Endothelial cell of umbilical vein (primary cell): ENCODE data around the gene SRPX2. TPM values are rescaled to one million over a fixed set of nuclear protein-coding genes. Genes with fewer than 3 reads are reported as not detected.
"Not testable (repeated sequence)": the region's sequence is repeated elsewhere in the genome, so short reads cannot be mapped to it uniquely, and the experiment has no call there.

Experiments
- BruUV-seq: library from RNA; stranded (reverse); fragments of 400-500 nt; replicated peaks from 2 replicates; lab custom pipeline; 2021; lab: Mats Ljungman, UMichigan
- CTCF ChIA-PET: fragments of 300-600, 350-600 bp; sonication (Branson Sonifier 250); formaldehyde crosslinking; loops from one replicate; lab custom pipeline; 2021; ENCODE audit warnings: antibody characterized with exemption, inconsistent platforms; lab: Charles Lee
- POLR2A ChIA-PET: fragments of 300-600, 350-600 bp; sonication (Branson Sonifier 250); formaldehyde crosslinking; loops from one replicate; lab custom pipeline; 2021; ENCODE audit warnings: antibody characterized with exemption, inconsistent platforms; lab: Charles Lee
- DNase-seq: peaks from one replicate; pipeline ENCODE4 v3.0.0-alpha.2; 2011; ENCODE audit warnings: low read depth, low spot score
- FAIRE-seq: peaks from 2 replicates; lab custom pipeline; 2011; peaks lifted over from hg19 to GRCh38; lab: Jason Lieb, UNC
- H2AFZ ChIP-seq: 2 replicates; pipeline ENCODE4 v1.6.0; 2012; ENCODE audit warnings: low read depth, low read length, control low read depth, inconsistent platforms
- H3K27ac ChIP-seq: 2 replicates; pipeline ENCODE4 v1.5.1; 2011; ENCODE audit warnings: low read depth, mild to moderate bottlenecking, control low read depth, low read length, moderate library complexity; ENCODE audit not compliant: insufficient read depth
- H3K27me3 ChIP-seq, 2 experiments: 2 replicates each; pipeline versions ENCODE4 v1.6.0 to v1.6.1; 2011; ENCODE audit warnings: low read length in 2 of 2, mixed read lengths in 1 of 2; ENCODE audit not compliant: control insufficient read depth in 2 of 2, insufficient read depth in 2 of 2
- H3K36me3 ChIP-seq, 2 experiments: 2 replicates in 1 of 2; 3 replicates in 1 of 2; pipeline ENCODE4 v1.5.1; 2011; ENCODE audit warnings: low read length in 2 of 2, mild to moderate bottlenecking in 1 of 2, moderate library complexity in 1 of 2; ENCODE audit not compliant: control insufficient read depth in 2 of 2, insufficient read depth in 2 of 2; ENCODE audit errors: extremely low read depth in 1 of 2
- H3K4me1 ChIP-seq: 3 replicates; pipeline ENCODE4 v1.5.1; 2011; ENCODE audit warnings: mild to moderate bottlenecking, low read length; ENCODE audit not compliant: control insufficient read depth, insufficient read depth; ENCODE audit errors: extremely low read depth
- H3K4me2 ChIP-seq: 2 replicates; pipeline ENCODE4 v1.6.1; 2011; ENCODE audit warnings: low read length, control low read depth, mixed read lengths; ENCODE audit not compliant: insufficient read depth
- H3K4me3 ChIP-seq, 3 experiments: fragments of 200-600 bp in 1 of 3; sonication (generic), shearing (Covaris generic) in 1 of 3; replicated peaks in 1 of 3; 2 replicates each; pipeline ENCODE4 v1.5.1; 2011 to 2016; ENCODE audit warnings: control low read depth in 3 of 3, low read length in 3 of 3, mild to moderate bottlenecking in 2 of 3, inconsistent platforms in 1 of 3, low read depth in 1 of 3, moderate library complexity in 1 of 3; ENCODE audit not compliant: insufficient read depth in 1 of 3
- H3K79me2 ChIP-seq: 2 replicates; pipeline ENCODE4 v1.6.0; 2012; ENCODE audit warnings: low read length, inconsistent platforms; ENCODE audit not compliant: control insufficient read depth, insufficient read depth
- H3K9ac ChIP-seq: replicated peaks from 2 replicates; pipeline ENCODE3; 2011; ENCODE audit warnings: low read length, control low read depth; ENCODE audit not compliant: insufficient read depth; ENCODE audit errors: extremely low read depth
- H3K9me1 ChIP-seq: replicated peaks from 3 replicates; pipeline ENCODE4 v1.6.0; 2011; ENCODE audit warnings: mild to moderate bottlenecking, low read length; ENCODE audit not compliant: control insufficient read depth, insufficient read depth; ENCODE audit errors: extremely low read depth
- H3K9me3 ChIP-seq: replicated peaks from 2 replicates; pipeline ENCODE4 v1.5.1; 2012; ENCODE audit warnings: low read length, inconsistent platforms; ENCODE audit not compliant: control insufficient read depth, insufficient read depth
- H4K20me1 ChIP-seq: replicated peaks from 2 replicates; pipeline ENCODE3; 2011; ENCODE audit warnings: mild to moderate bottlenecking, low read length; ENCODE audit not compliant: control insufficient read depth, insufficient read depth; ENCODE audit errors: extremely low read depth
- FOS ChIP-seq: IDR thresholded peaks from 2 replicates; pipeline ENCODE4 v1.6.1; 2011; ENCODE audit warnings: mild to moderate bottlenecking, low read length, moderate library complexity, borderline replicate concordance; ENCODE audit not compliant: insufficient read depth
- GATA2 ChIP-seq: IDR thresholded peaks from 2 replicates; pipeline ENCODE4 v1.7.0; 2011; ENCODE audit warnings: low read depth, mild to moderate bottlenecking, moderate library complexity, mixed read lengths, low read length; ENCODE audit not compliant: insufficient read length, insufficient read depth
- JUN ChIP-seq: IDR thresholded peaks from 2 replicates; pipeline ENCODE4 v1.6.1; 2011; ENCODE audit warnings: borderline replicate concordance, low read depth; ENCODE audit not compliant: insufficient read length, insufficient read depth
- MYC ChIP-seq: IDR thresholded peaks from one replicate; pipeline ENCODE4 v1.6.1; 2011; ENCODE audit warnings: mild to moderate bottlenecking, low read depth, low read length
- dilution Hi-C: fragments of 300-500 bp; cut with MboI; formaldehyde crosslinking; loops from one replicate; pipeline ENCODE4 v1.15.0; 2019; ENCODE audit warnings: low sequenced_read_pairs; ENCODE audit not compliant: extremely low pct_ligation_motif_present
- intact Hi-C: fragments of 100-400 bp; cut with micrococcal nuclease; formaldehyde crosslinking; loops from one replicate; pipeline ENCODE4 v1.10.0; 2022
- polyA plus RNA-seq, 4 experiments: library from polyadenylated mRNA; depleted of rRNA in 3 of 4; stranded (reverse) in 3 of 4; unstranded in 1 of 4; fragments of >200 nt; gene quantifications; 2 replicates each; pipeline versions ENCODE4 v1.2.1 to v1.2.3, GENCODE V29; 2011 to 2012; ENCODE audit warnings: missing spikeins in 1 of 4
- total RNA-seq: library from RNA; stranded (reverse); gene quantifications from 2 replicates; pipeline ENCODE4 v1.2.3, GENCODE V29; 2021
- TF ChIP-seq, protein P1 (sequence below), 2 donors: IDR thresholded peaks; 1 replicate in 1 of 2; 2 replicates in 1 of 2; pipeline ENCODE4 v1.5.1; 2011; ENCODE audit warnings: low read length in 2 of 2, mild to moderate bottlenecking in 2 of 2, moderate library complexity in 2 of 2, control low read depth in 1 of 2, inconsistent platforms in 1 of 2, low read depth in 1 of 2; ENCODE audit not compliant: insufficient read depth in 1 of 2; ENCODE audit errors: extremely low read depth in 1 of 2

The SRPX2 gene
- total and polyA plus RNA-seq, 2 donors (not counting 3 experiments of a cell fraction or from before 2014, with no cell fraction given): 124 to 265 TPM

- CTCF ChIA-PET: interaction anchor here (1.1 to 1.5 kb wide), 2 partner anchors 11 to 48 kb away, joined by 3 to 5 read pairs; no protein-coding TSS in a partner anchor
- no TSS peak for BruUV-seq
Measured at GRCh38 chrX:100720301-100720700, 76.3 kb downstream of the SRPX2 start.

DNA sequence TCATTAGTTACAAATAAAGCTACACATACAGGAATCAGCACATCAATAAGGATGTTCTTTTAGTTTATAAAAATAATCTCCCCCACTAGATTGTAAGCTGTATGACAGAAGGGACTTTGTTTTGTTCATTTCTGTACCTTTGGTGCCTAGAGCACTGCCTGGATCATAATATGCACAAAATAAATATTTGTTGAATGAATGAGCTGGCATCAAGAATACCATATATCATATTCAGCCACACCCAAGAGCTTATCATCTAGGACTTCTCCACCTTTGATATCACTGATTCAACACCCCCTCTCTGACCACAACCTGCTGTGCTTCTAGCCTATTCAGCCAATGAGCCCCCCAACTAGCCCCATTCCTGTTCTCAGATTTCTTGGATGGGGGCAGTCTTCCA lies 77.3 kb downstream of the SRPX2 start:
- no peaks in the 10 kb centered on the region for H3K36me3 ChIP-seq
- intact Hi-C loops: no loop called here
- TF ChIP-seq GATA2: no peak
- no peak for TF ChIP-seq MYC
- CTCF ChIA-PET: interaction anchor here (0.8 to 1.5 kb wide), 4 partner anchors 10 to 47 kb away, joined by 3 to 5 read pairs (median 4); no protein-coding TSS in a partner anchor
- H3K4me1 ChIP-seq: no peaks in the 10 kb centered on the region
- DNase-seq (no peak), FAIRE-seq (no peak)
- dilution Hi-C loops: no loop called here
- no peak overlapping the region for H2AFZ ChIP-seq
- POLR2A ChIA-PET: no interaction called here
- H3K9me3 ChIP-seq: no peaks in the 10 kb centered on the region
- no peak overlapping the region for H3K4me2 ChIP-seq
- H3K79me2 ChIP-seq: peaks cover 18% of the 10 kb centered on the region
- no peaks in the 10 kb centered on the region for H3K9me1 ChIP-seq
- no peak overlapping the region for H3K27ac ChIP-seq
- no peak overlapping the region for H3K4me3 ChIP-seq
- no peaks in the 10 kb centered on the region for H3K27me3 ChIP-seq
- peaks cover 2% of the 10 kb centered on the region for H4K20me1 ChIP-seq
- H3K9ac ChIP-seq: no peak overlapping the region
- no TSS peak for BruUV-seq

More at GRCh38 chrX:100720301-100720700, 76.3 kb downstream of the SRPX2 start:
- no peaks in the 10 kb centered on the region for H3K4me1 ChIP-seq
- no peaks in the 10 kb centered on the region for H3K36me3 ChIP-seq
- no peak overlapping the region for H3K4me3 ChIP-seq
- no peaks in the 10 kb centered on the region for H3K9me3 ChIP-seq
- H3K27me3 ChIP-seq: no peaks in the 10 kb centered on the region
- H3K27ac ChIP-seq: no peak overlapping the region
- POLR2A ChIA-PET: no interaction called here
- no peak overlapping the region for H3K4me2 ChIP-seq
- peaks cover 16% of the 10 kb centered on the region for H3K79me2 ChIP-seq
- no peak overlapping the region for H3K9ac ChIP-seq
- H3K9me1 ChIP-seq: no peaks in the 10 kb centered on the region
- FAIRE-seq (no peak), DNase-seq (no peak)
- TF ChIP-seq, protein P1, sequence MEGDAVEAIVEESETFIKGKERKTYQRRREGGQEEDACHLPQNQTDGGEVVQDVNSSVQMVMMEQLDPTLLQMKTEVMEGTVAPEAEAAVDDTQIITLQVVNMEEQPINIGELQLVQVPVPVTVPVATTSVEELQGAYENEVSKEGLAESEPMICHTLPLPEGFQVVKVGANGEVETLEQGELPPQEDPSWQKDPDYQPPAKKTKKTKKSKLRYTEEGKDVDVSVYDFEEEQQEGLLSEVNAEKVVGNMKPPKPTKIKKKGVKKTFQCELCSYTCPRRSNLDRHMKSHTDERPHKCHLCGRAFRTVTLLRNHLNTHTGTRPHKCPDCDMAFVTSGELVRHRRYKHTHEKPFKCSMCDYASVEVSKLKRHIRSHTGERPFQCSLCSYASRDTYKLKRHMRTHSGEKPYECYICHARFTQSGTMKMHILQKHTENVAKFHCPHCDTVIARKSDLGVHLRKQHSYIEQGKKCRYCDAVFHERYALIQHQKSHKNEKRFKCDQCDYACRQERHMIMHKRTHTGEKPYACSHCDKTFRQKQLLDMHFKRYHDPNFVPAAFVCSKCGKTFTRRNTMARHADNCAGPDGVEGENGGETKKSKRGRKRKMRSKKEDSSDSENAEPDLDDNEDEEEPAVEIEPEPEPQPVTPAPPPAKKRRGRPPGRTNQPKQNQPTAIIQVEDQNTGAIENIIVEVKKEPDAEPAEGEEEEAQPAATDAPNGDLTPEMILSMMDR (IDR thresholded peaks at IDR 0.05; ENCODE audit: extremely low read depth in 1 of 2, insufficient read depth in 1 of 2, low read depth in 1 of 2, low read length in 2 of 2): no peak
- no peak for TF ChIP-seq FOS
- TF ChIP-seq GATA2: no peak
- no peak for TF ChIP-seq JUN
- intact Hi-C loops (no loop called here), dilution Hi-C loops (no loop called here)
- peaks cover 2% of the 10 kb centered on the region for H4K20me1 ChIP-seq
- no peak overlapping the region for H2AFZ ChIP-seq

- BruUV-seq, H3K4me1 ChIP-seq, POLR2A ChIA-PET, H3K4me2 ChIP-seq, H3K9ac ChIP-seq, H2AFZ ChIP-seq, FAIRE-seq, H3K9me1 ChIP-seq, H3K9me3 ChIP-seq, H3K36me3 ChIP-seq, dilution Hi-C loops, DNase-seq, intact Hi-C loops, H3K27me3 ChIP-seq, CTCF ChIA-PET, H4K20me1 ChIP-seq, H3K4me3 ChIP-seq, H3K27ac ChIP-seq: not testable (repeated sequence)
- peaks cover 31% of the 10 kb centered on the region for H3K79me2 ChIP-seq
Measured at GRCh38 chrX:100724006-100724405, 80.0 kb downstream of the SRPX2 start.
